SK-MEL-5 (cell line): Measurements from ENCODE around the gene ACTR1B. TPM values are rescaled to one million over a fixed set of nuclear protein-coding genes. Genes with fewer than 3 reads are reported as not detected.
"Not testable (repeated sequence)": the region's sequence is repeated elsewhere in the genome, so short reads cannot be mapped to it uniquely, and the experiment has no call there.

ENCODE experiments used
- DNase-seq: peaks from one replicate; pipeline ENCODE4 v3.0.0-alpha.2; 2016; ENCODE audit warnings: low read depth, low spot score
- in situ Hi-C: cut with HindIII; loops from 2 replicates; pipeline ENCODE4 v1.10.0; 2016; ENCODE audit warnings: low sequenced_read_pairs, high pct_unique_total_duplicates, low pct_unique_long_range_greater_than_20kb
- total RNA-seq: library from RNA; depleted of rRNA; stranded (reverse); fragments of >200 nt; shearing (Covaris generic); gene quantifications from 2 replicates; pipeline ENCODE4 v1.2.3, GENCODE V29; 2014

Gene ACTR1B
- total RNA-seq, 1 experiment from 2014 or later, result 10.8 TPM

GRCh38 chr2:97697252-97698235 is 33.7 kb upstream of the ACTR1B start:
- DNase-seq, result peak; percentile 82
- in situ Hi-C loops, result no loop called here

GRCh38 chr2:97695744-97696143 is 31.9 kb upstream of the ACTR1B start:
- DNase-seq, result no peak
- in situ Hi-C loops, result no loop called here

GRCh38 chr2:97693476-97693875 is 29.6 kb upstream of the ACTR1B start:
- no peak for DNase-seq
- in situ Hi-C loops, result no loop called here

- in situ Hi-C loops, result no loop called here
- no peak for DNase-seq
Observed at GRCh38 chr2:97691166-97691565, 27.3 kb upstream of the ACTR1B start.

- in situ Hi-C loops, result no loop called here
- DNase-seq, result no peak
Observed at GRCh38 chr2:97688062-97688827, 24.4 kb upstream of the ACTR1B start.

GRCh38 chr2:97687235-97687634 is 23.4 kb upstream of the ACTR1B start:
- DNase-seq, in situ Hi-C loops: not testable (repeated sequence)

GRCh38 chr2:97678298-97678697 is 14.5 kb upstream of the ACTR1B start:
- in situ Hi-C loops, result no loop called here
- DNase-seq, result no peak

- no peak for DNase-seq
Observed at GRCh38 chr2:97677480-97677879, 13.6 kb upstream of the ACTR1B start.

GRCh38 chr2:97676620-97677019 is 12.8 kb upstream of the ACTR1B start:
- DNase-seq, result no peak
- in situ Hi-C loops, result no loop called here

More at GRCh38 chr2:97677480-97677879, 13.6 kb upstream of the ACTR1B start:
- in situ Hi-C loops, result no loop called here

- DNase-seq, result no peak
- in situ Hi-C loops, result no loop called here
Observed at GRCh38 chr2:97675430-97676113, 11.7 kb upstream of the ACTR1B start.

GRCh38 chr2:97673915-97674283 is 10.1 kb upstream of the ACTR1B start:
- in situ Hi-C loops, result no loop called here
- no peak for DNase-seq

GRCh38 chr2:97673182-97673914 is 9.5 kb upstream of the ACTR1B start:
- in situ Hi-C loops, result no loop called here
- no peak for DNase-seq

GRCh38 chr2:97672606-97673140 is 8.8 kb upstream of the ACTR1B start:
- DNase-seq, in situ Hi-C loops: not testable (repeated sequence)

- no peak for DNase-seq
- in situ Hi-C loops, result no loop called here
Observed at GRCh38 chr2:97671526-97671925, 7.7 kb upstream of the ACTR1B start.

- in situ Hi-C loops, result no loop called here
- no peak for DNase-seq
Observed at GRCh38 chr2:97670471-97670870, 6.6 kb upstream of the ACTR1B start.

- DNase-seq, result no peak
- in situ Hi-C loops, result no loop called here
Observed at GRCh38 chr2:97669448-97669847, 5.6 kb upstream of the ACTR1B start, which contains the start of gene C2orf92. C2orf92 (plus strand) TSS chr2:97669713; CDS start chr2:97669789, 76 bp downstream.

- in situ Hi-C loops, result no loop called here
- DNase-seq, result peak; percentile 40
Observed at GRCh38 chr2:97664636-97664970, 759 bp upstream of the ACTR1B start.
